HCT116 (cell line): Measurements from ENCODE around the gene PRRT2. TPM values are rescaled to one million over a fixed set of nuclear protein-coding genes. Genes with fewer than 3 reads are reported as not detected.
A peak's percentile ranks its signal among the peaks of the same experiment; 100 is the strongest.

ENCODE experiments used
- ATAC-seq: fragments of 200-7000 bp; cut with Tn5 transposase; 2 replicates; pipeline ENCODE4 v1.9.1; 2020; ENCODE audit warnings: mild to moderate bottlenecking, moderate library complexity
- BruUV-seq: library from RNA; stranded (reverse); fragments of 400-500 nt; replicated peaks from 2 replicates; lab custom pipeline; 2021; lab: Mats Ljungman, UMichigan
- CTCF ChIA-PET: fragments of 300-600 bp; sonication (Branson Sonifier 250); formaldehyde crosslinking; loops from one replicate; lab custom pipeline; 2021; ENCODE audit warnings: antibody characterized with exemption; lab: Charles Lee
- POLR2A ChIA-PET: fragments of 300-600, 350-600 bp; sonication (Branson Sonifier 250); formaldehyde crosslinking; loops from one replicate; lab custom pipeline; 2021; ENCODE audit warnings: antibody characterized with exemption; lab: Charles Lee
- RAD21 ChIA-PET, 2 experiments: fragments of 300-600 bp; sonication (Branson Sonifier 250); formaldehyde crosslinking; loops; one replicate each; lab custom pipeline; 2023; ENCODE audit warnings: low total read pairs in 2 of 2; ENCODE audit not compliant: uncharacterized antibody in 2 of 2, unreplicated experiment in 2 of 2, low non-redundant PET in 1 of 2; lab: Charles Lee
- DNase-seq: peaks from one replicate; pipeline ENCODE4 v3.0.0-alpha.2; 2010; ENCODE audit warnings: low read depth, low spot score
- H2AFZ ChIP-seq: fragments of 200-600 bp; shearing (Covaris generic), sonication (generic); 2 replicates; pipeline ENCODE4 v1.6.1; 2017; ENCODE audit warnings: low read depth, mixed run types, mixed read lengths, antibody characterized with exemption, low read length; ENCODE audit not compliant: poor library complexity, severe bottlenecking
- H3K27ac ChIP-seq: 2 replicates; pipeline ENCODE4 v1.5.1; 2012; ENCODE audit warnings: low read depth, low read length
- H3K27me3 ChIP-seq: fragments of 200-600 bp; sonication (generic); 2 replicates; pipeline ENCODE4 v1.6.1; 2016; ENCODE audit warnings: mixed run types, low read length, mixed read lengths; ENCODE audit not compliant: insufficient read depth
- H3K36me3 ChIP-seq, 2 experiments: fragments of 200-500 bp in 1 of 2; fragments of 200-600 bp in 1 of 2; sonication (Bioruptor generic) in 1 of 2; sonication (generic) in 1 of 2; 2 replicates each; pipeline versions ENCODE4 v1.5.1 to v1.6.1; 2014 to 2016; ENCODE audit warnings: low read length in 2 of 2, inconsistent platforms in 1 of 2, mixed read lengths in 1 of 2, mixed run types in 1 of 2; ENCODE audit not compliant: insufficient read depth in 2 of 2, control insufficient read depth in 1 of 2
- H3K4me1 ChIP-seq, 2 experiments: fragments of 200-600 bp in 1 of 2; sonication (generic) in 1 of 2; 2 replicates each; pipeline versions ENCODE4 v1.5.1 to v1.6.1; 2012 to 2017; ENCODE audit warnings: low read length in 2 of 2, inconsistent platforms in 1 of 2, mild to moderate bottlenecking in 1 of 2, mixed read lengths in 1 of 2, mixed run types in 1 of 2, moderate library complexity in 1 of 2; ENCODE audit not compliant: insufficient read depth in 2 of 2, control insufficient read depth in 1 of 2
- H3K4me2 ChIP-seq: fragments of 200-600 bp; sonication (generic); 2 replicates; pipeline ENCODE4 v1.6.1; 2017; ENCODE audit warnings: mixed run types, low read length, mixed read lengths
- H3K4me3 ChIP-seq, 2 experiments: fragments of 200-600 bp in 1 of 2; sonication (generic) in 1 of 2; replicated peaks in 1 of 2; 2 replicates each; pipeline ENCODE4 v1.5.1; 2011 to 2016; ENCODE audit warnings: low read length in 2 of 2, control low read depth in 1 of 2, low read depth in 1 of 2, mild to moderate bottlenecking in 1 of 2, mixed read lengths in 1 of 2, mixed run types in 1 of 2
- H3K79me2 ChIP-seq: fragments of 200-600 bp; sonication (generic); 2 replicates; pipeline ENCODE4 v1.6.1; 2017; ENCODE audit warnings: mild to moderate bottlenecking, mixed run types, low read length, moderate library complexity, mixed read lengths; ENCODE audit not compliant: insufficient read depth
- H3K9ac ChIP-seq: fragments of 200-600 bp; sonication (generic); 2 replicates; pipeline ENCODE4 v1.6.1; 2016; ENCODE audit warnings: low read length, mixed read lengths
- H3K9me2 ChIP-seq: fragments of 200-600 bp; sonication (generic), shearing (Covaris generic); 2 replicates; pipeline ENCODE4 v1.6.1; 2017; ENCODE audit warnings: mixed run types, mild to moderate bottlenecking, moderate library complexity; ENCODE audit not compliant: insufficient read depth
- H3K9me3 ChIP-seq, 2 experiments: fragments of 200-500 bp in 1 of 2; fragments of 200-600 bp in 1 of 2; sonication (Bioruptor generic) in 1 of 2; sonication (generic) in 1 of 2; 2 replicates each; pipeline ENCODE4 v1.6.1; 2014 to 2017; ENCODE audit warnings: low read length in 2 of 2, mixed read lengths in 2 of 2, inconsistent platforms in 1 of 2, low read depth in 1 of 2, mild to moderate bottlenecking in 1 of 2, mixed run types in 1 of 2, moderate library complexity in 1 of 2; ENCODE audit not compliant: control insufficient read depth in 1 of 2, insufficient read depth in 1 of 2
- H4K20me1 ChIP-seq: fragments of 200-600 bp; sonication (generic), shearing (Covaris generic); 2 replicates; pipeline ENCODE4 v1.6.1; 2017; ENCODE audit warnings: mixed run types, mild to moderate bottlenecking, moderate library complexity; ENCODE audit not compliant: insufficient read depth
- CBX3 ChIP-seq: IDR thresholded peaks from 2 replicates; pipeline ENCODE4 v1.6.1; 2012; ENCODE audit warnings: low read depth
- EZH2 ChIP-seq: fragments of 200-600 bp; sonication (generic); IDR thresholded peaks from 2 replicates; pipeline ENCODE4 v1.6.1; 2017; ENCODE audit warnings: antibody characterized with exemption, mixed run types
- JUND ChIP-seq: IDR thresholded peaks from 2 replicates; pipeline ENCODE4 v1.6.1; 2012
- MAX ChIP-seq: IDR thresholded peaks from 2 replicates; pipeline ENCODE4 v1.6.1; 2012
- REST ChIP-seq: IDR thresholded peaks from 2 replicates; pipeline ENCODE4 v1.6.1; 2012; ENCODE audit warnings: low read depth
- SIN3A ChIP-seq: IDR thresholded peaks from 2 replicates; pipeline ENCODE4 v1.6.1; 2012; ENCODE audit warnings: low read depth
- SP1 ChIP-seq: IDR thresholded peaks from 2 replicates; pipeline ENCODE4 v1.6.1; 2012; ENCODE audit warnings: low read depth
- SRF ChIP-seq: IDR thresholded peaks from 2 replicates; pipeline ENCODE4 v1.6.1; 2012; ENCODE audit warnings: low read depth
- ZFX ChIP-seq: fragments of 450-650 bp; IDR thresholded peaks from 2 replicates; pipeline ENCODE4 v1.6.1; 2017
- ZNF274 ChIP-seq: fragments of 200-500 bp; sonication (Bioruptor generic); IDR thresholded peaks from 2 replicates; pipeline ENCODE4 v1.6.1; 2014; ENCODE audit warnings: mild to moderate bottlenecking, low read depth, low read length, inconsistent platforms
- intact Hi-C: fragments of 100-400 bp; cut with micrococcal nuclease; formaldehyde crosslinking; loops from 2 replicates; pipeline ENCODE4 v1.10.0; 2022
- total RNA-seq: library from RNA; stranded (reverse); gene quantifications from one replicate; pipeline ENCODE4 v1.2.1, GENCODE V29; 2021; ENCODE audit not compliant: unreplicated experiment

PRRT2 gene
- total RNA-seq, 1 experiment from 2014 or later, result 4.0 TPM

- RAD21 ChIA-PET, result no interaction called here
- Histone ChIP-seq H3K36me3 (peaks cover 6 to 17% of the 10 kb centered on the region in 2 experiments; a peak in 3 of 4 replicates), H4K20me1 (no peaks in the 10 kb centered on the region), H3K27me3 (no peaks in the 10 kb centered on the region), H3K9me2 (no peaks in the 10 kb centered on the region), H3K4me2 (peak overlapping the region; percentile 99), H3K79me2 (peaks cover 35% of the 10 kb centered on the region), H3K4me3 (peak overlapping the region in 1 of 2 experiments; percentile 66; a peak in 1 of 4 replicates), H3K9ac (peak overlapping the region; percentile 95), H2AFZ (no peak overlapping the region), H3K27ac (peak overlapping the region; percentile 90), H3K4me1 (peaks cover 30 to 69% of the 10 kb centered on the region in 2 experiments), H3K9me3 (no peaks in the 10 kb centered on the region)
- no peak for DNase-seq
- BruUV-seq, result no TSS peak
- TF ChIP-seq EZH2 (no peak), REST (no peak), MAX (no peak), JUND (no peak), SRF (no peak), ZFX (no peak), ZNF274 (no peak), SIN3A (no peak), CBX3 (no peak), SP1 (no peak)
- POLR2A ChIA-PET, result interaction anchor here (1.3 to 1.4 kb wide), 2 partner anchors 16 to 211 kb away, joined by 3 read pairs; no protein-coding TSS in a partner anchor
- no peak for ATAC-seq
- CTCF ChIA-PET, result no interaction called here
- intact Hi-C loops, result no loop called here
These were observed 1.9 kb upstream of the PRRT2 start for GRCh38 chr16:29809850-29810698.
